ENCODE measurements around the gene GPC6.

Gene GPC6

GRCh38 chr13:93561576-93562225 is 335.1 kb downstream of the GPC6 start:
- no peak for DNase-seq (ENCODE audit: low read depth in 2 of 2)

- no peak for DNase-seq (ENCODE audit: low read depth in 2 of 2)
These were observed 336.1 kb downstream of the GPC6 start for GRCh38 chr13:93562676-93563075.

GRCh38 chr13:93577105-93577504 is 350.5 kb downstream of the GPC6 start:
- no peak for DNase-seq (ENCODE audit: low read depth in 2 of 2)

GRCh38 chr13:93589788-93590187 is 363.2 kb downstream of the GPC6 start:
- no peak for DNase-seq (ENCODE audit: low read depth in 2 of 2)

GRCh38 chr13:93603043-93603442 is 376.4 kb downstream of the GPC6 start:
- DNase-seq (ENCODE audit: low read depth in 2 of 2), result no peak

- DNase-seq (ENCODE audit: low read depth in 2 of 2), result no peak
These were observed 388.2 kb downstream of the GPC6 start for GRCh38 chr13:93614776-93615175.

- no peak for DNase-seq (ENCODE audit: low read depth in 2 of 2)
These were observed 393.7 kb downstream of the GPC6 start for GRCh38 chr13:93620181-93620765.

- DNase-seq (ENCODE audit: low read depth in 2 of 2), result no peak
These were observed 394.4 kb downstream of the GPC6 start for GRCh38 chr13:93621051-93621450.

- no peak for DNase-seq (ENCODE audit: low read depth in 2 of 2)
These were observed 395.4 kb downstream of the GPC6 start for GRCh38 chr13:93621966-93622365.

- no peak for DNase-seq (ENCODE audit: low read depth in 2 of 2)
These were observed 397.7 kb downstream of the GPC6 start for GRCh38 chr13:93624311-93624777.

- DNase-seq (ENCODE audit: low read depth in 2 of 2), result no peak
These were observed 398.9 kb downstream of the GPC6 start for GRCh38 chr13:93625536-93625935.

- no peak for DNase-seq (ENCODE audit: low read depth in 2 of 2)
These were observed 401.7 kb downstream of the GPC6 start for GRCh38 chr13:93628136-93628797.

- no peak for DNase-seq (ENCODE audit: low read depth in 2 of 2)
These were observed 409.0 kb downstream of the GPC6 start for GRCh38 chr13:93635616-93636032.

- no peak for DNase-seq (ENCODE audit: low read depth in 2 of 2)
These were observed 411.2 kb downstream of the GPC6 start for GRCh38 chr13:93637852-93638251.

- no peak for DNase-seq (ENCODE audit: low read depth in 2 of 2)
These were observed 413.8 kb downstream of the GPC6 start for GRCh38 chr13:93640452-93640851.

- no peak for DNase-seq (ENCODE audit: low read depth in 2 of 2)
These were observed 419.6 kb downstream of the GPC6 start for GRCh38 chr13:93646245-93646644.

- DNase-seq (ENCODE audit: low read depth in 2 of 2), result no peak
These were observed 422.9 kb downstream of the GPC6 start for GRCh38 chr13:93649496-93649895.

- DNase-seq (ENCODE audit: low read depth in 2 of 2), result no peak
These were observed 427.2 kb downstream of the GPC6 start for GRCh38 chr13:93653776-93654175.

GRCh38 chr13:93655154-93655553 is 428.5 kb downstream of the GPC6 start:
- no peak for DNase-seq (ENCODE audit: low read depth in 2 of 2)

- no peak for DNase-seq (ENCODE audit: low read depth in 2 of 2)
These were observed 433.9 kb downstream of the GPC6 start for GRCh38 chr13:93660391-93661063.

- DNase-seq (ENCODE audit: low read depth in 2 of 2), result no peak
These were observed 444.3 kb downstream of the GPC6 start for GRCh38 chr13:93670866-93671265.

- DNase-seq (ENCODE audit: low read depth in 2 of 2), result no peak
These were observed 446.4 kb downstream of the GPC6 start for GRCh38 chr13:93672996-93673395.

- no peak for DNase-seq (ENCODE audit: low read depth in 2 of 2)
These were observed 447.3 kb downstream of the GPC6 start for GRCh38 chr13:93673885-93674284.

Measured in activated CD4-positive, alpha-beta T cell treated with anti-CD3 and anti-CD28 coated beads for 24 hours (primary cell).